Measurements from ENCODE around the gene COPZ2.

DNA sequence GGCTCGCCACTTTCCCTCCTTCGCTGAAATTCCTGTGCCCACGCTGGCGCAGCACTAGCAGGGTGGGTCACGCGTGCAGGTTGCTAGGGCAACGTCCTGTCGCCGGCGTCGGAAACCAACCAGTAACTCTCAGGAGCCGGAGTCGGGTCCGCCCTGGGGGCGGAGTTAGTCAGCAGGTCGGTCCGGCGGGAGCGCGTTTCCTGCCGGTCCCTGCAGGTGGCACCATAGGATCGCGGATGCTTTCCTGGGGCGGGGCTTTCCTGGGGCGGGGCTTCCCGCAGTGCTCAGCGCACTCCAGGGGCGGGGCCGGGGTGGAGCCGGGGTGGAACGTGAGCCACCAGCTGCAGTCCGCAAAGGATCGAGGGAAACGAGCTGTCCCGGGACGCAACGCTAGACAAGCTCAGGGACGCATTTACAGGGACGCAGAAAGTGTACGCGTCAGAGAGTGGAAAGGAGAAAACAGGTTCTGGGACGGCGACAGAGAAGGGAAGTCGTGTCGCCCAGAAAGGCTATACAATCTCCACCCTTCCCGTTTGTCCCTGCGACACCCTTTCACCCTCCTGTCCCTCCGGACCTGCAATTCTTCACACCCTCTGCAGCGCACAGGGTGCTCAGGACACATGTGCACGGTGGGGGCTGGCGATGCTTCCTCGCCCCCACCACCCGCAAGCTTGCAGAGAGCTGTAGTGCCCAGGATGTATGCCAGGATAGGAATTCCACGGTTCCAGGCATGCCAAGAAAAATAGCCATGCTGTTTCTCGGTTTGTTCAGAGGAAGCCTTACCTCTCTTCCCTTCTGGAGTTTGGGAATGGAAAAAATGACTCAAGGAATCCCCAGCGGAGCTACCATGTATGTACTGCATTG is 12.3 kb downstream of the COPZ2 start:
- TF ChIP-seq, protein P1, sequence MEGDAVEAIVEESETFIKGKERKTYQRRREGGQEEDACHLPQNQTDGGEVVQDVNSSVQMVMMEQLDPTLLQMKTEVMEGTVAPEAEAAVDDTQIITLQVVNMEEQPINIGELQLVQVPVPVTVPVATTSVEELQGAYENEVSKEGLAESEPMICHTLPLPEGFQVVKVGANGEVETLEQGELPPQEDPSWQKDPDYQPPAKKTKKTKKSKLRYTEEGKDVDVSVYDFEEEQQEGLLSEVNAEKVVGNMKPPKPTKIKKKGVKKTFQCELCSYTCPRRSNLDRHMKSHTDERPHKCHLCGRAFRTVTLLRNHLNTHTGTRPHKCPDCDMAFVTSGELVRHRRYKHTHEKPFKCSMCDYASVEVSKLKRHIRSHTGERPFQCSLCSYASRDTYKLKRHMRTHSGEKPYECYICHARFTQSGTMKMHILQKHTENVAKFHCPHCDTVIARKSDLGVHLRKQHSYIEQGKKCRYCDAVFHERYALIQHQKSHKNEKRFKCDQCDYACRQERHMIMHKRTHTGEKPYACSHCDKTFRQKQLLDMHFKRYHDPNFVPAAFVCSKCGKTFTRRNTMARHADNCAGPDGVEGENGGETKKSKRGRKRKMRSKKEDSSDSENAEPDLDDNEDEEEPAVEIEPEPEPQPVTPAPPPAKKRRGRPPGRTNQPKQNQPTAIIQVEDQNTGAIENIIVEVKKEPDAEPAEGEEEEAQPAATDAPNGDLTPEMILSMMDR (conservative IDR thresholded peaks at IDR 0.05; ENCODE audit: low read depth, low read length): peak; percentile 87
- TF ChIP-seq EZH2 (IDR thresholded peaks at IDR 0.05; ENCODE audit: low read length, unreplicated experiment) (no peak), EZH2phosphoT487 (IDR thresholded peaks at IDR 0.05; ENCODE audit: borderline replicate concordance, low read length) (no peak)
